ENCODE data around the gene PLPPR3.
"Not testable (repeated sequence)": the region's sequence is repeated elsewhere in the genome, so short reads cannot be mapped to it uniquely, and the experiment has no call there.

The PLPPR3 gene

GRCh38 chr19:843836-844545 lies 22.2 kb upstream of the PLPPR3 start:
- H3K9me3 ChIP-seq (ENCODE audit: control insufficient read depth, insufficient read depth, low read length) = no peaks in the 10 kb centered on the region
- H3K4me3 ChIP-seq (ENCODE audit: low read length) = peak overlapping the region; percentile 27; the same call in 1 of the 2 replicates
- no peak for DNase-seq (ENCODE audit: low read depth, low spot score)
- no peak overlapping the region for H3K27ac ChIP-seq (ENCODE audit: low read length)
- peaks cover 4% of the 10 kb centered on the region; the same call in 1 of the 2 replicates for H3K27me3 ChIP-seq (ENCODE audit: control insufficient read depth, insufficient read depth, low read length)
- H3K4me1 ChIP-seq (ENCODE audit: control insufficient read depth, insufficient read depth, low read length) = peaks cover 1% of the 10 kb centered on the region; the same call in 1 of the 2 replicates
- H3K36me3 ChIP-seq (ENCODE audit: control insufficient read depth, insufficient read depth, low read length) = no peaks in the 10 kb centered on the region
- WGBS (ENCODE audit: insufficient coverage, insufficient read length) = no CpG with 5 or more reads among the region's 70 CpGs

DNA sequence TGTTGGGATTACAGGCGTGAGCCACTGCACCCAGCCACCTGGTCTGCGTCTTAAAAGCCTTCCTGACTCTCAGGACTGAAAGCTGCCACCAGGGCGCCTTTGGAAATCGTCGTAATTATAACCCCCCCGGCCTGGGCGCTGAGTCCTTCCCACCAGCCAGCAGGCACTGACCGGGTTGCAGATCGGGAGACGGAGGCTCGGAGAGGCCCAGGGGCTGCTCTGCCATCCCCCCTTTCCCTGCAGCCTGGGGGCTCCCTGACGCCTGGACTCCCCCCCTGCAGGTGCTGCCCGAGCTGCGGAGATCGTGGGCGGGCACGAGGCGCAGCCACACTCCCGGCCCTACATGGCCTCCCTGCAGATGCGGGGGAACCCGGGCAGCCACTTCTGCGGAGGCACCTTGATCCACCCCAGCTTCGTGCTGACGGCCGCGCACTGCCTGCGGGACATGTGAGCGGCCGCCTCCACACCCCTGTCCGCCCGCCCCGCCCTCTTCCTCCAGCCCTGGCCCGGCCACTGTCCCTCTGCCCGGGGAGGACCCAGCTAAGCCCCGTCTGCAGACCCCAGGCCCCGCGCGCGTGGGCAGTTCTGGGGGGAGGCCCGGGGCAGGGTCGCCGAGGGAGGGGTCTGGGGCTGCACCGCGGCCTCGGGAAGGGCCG lies 21.6 kb upstream of the PLPPR3 start:
- WGBS (ENCODE audit: insufficient coverage, insufficient read length) = no CpG with 5 or more reads among the region's 46 CpGs

DNA sequence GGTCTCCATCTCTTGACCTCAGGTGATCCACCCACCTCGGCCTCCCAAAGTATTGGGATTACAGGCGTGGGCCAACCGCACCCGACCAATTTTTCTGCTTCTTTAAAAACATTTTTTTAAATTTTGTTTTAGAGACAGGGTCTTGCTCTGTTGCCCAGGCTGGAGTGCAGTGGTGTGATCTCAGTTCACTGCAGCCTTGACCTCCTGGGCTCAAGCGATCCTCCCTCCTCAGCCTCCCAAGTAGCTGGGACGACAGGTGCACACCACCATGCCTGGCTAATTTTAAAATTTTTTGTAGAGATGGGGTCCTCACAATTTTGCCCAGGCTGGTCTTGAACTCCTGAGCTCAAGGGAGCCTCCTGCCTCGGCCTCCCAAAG lies 21.0 kb upstream of the PLPPR3 start:
- no CpG with 5 or more reads among the region's 7 CpGs for WGBS (ENCODE audit: insufficient coverage, insufficient read length)

More for the DNA sequence above, 21.6 kb upstream of the PLPPR3 start:
- peak overlapping the region; percentile 27; the same call in 1 of the 2 replicates for H3K4me3 ChIP-seq (ENCODE audit: low read length)
- H3K9me3 ChIP-seq (ENCODE audit: control insufficient read depth, insufficient read depth, low read length) = no peaks in the 10 kb centered on the region
- H3K36me3 ChIP-seq (ENCODE audit: control insufficient read depth, insufficient read depth, low read length) = no peaks in the 10 kb centered on the region
- peaks cover 4% of the 10 kb centered on the region; the same call in 1 of the 2 replicates for H3K27me3 ChIP-seq (ENCODE audit: control insufficient read depth, insufficient read depth, low read length)
- H3K27ac ChIP-seq (ENCODE audit: low read length) = no peak overlapping the region
- DNase-seq (ENCODE audit: low read depth, low spot score) = no peak
- H3K4me1 ChIP-seq (ENCODE audit: control insufficient read depth, insufficient read depth, low read length) = peaks cover 1% of the 10 kb centered on the region; the same call in 1 of the 2 replicates

GRCh38 chr19:840519-841206 lies 18.9 kb upstream of the PLPPR3 start, which contains the start of gene PRTN3:
Gene PRTN3 (plus strand): TSS chr19:840999. CDS start chr19:841009, 10 bp downstream.
- no CpG with 5 or more reads among the region's 24 CpGs for WGBS (ENCODE audit: insufficient coverage, insufficient read length)
- Histone ChIP-seq H3K27me3 (ENCODE audit: control insufficient read depth, insufficient read depth, low read length) (peaks cover 4% of the 10 kb centered on the region; the same call in 1 of the 2 replicates), H3K27ac (ENCODE audit: low read length) (no peak within 1 kb of the TSS), H3K36me3 (ENCODE audit: control insufficient read depth, insufficient read depth, low read length) (no peaks in the 10 kb centered on the region), H3K4me3 (ENCODE audit: low read length) (no peak within 1 kb of the TSS), H3K4me1 (ENCODE audit: control insufficient read depth, insufficient read depth, low read length) (peaks cover 1% of the 10 kb centered on the region; the same call in 1 of the 2 replicates), H3K9me3 (ENCODE audit: control insufficient read depth, insufficient read depth, low read length) (no peaks in the 10 kb centered on the region)
- no peak for DNase-seq (ENCODE audit: low read depth, low spot score)

More for the DNA sequence above, 21.0 kb upstream of the PLPPR3 start:
- not testable (repeated sequence) for H3K27me3 ChIP-seq (ENCODE audit: control insufficient read depth, insufficient read depth, low read length); H3K27ac ChIP-seq (ENCODE audit: low read length); H3K4me3 ChIP-seq (ENCODE audit: low read length); H3K36me3 ChIP-seq (ENCODE audit: control insufficient read depth, insufficient read depth, low read length); H3K4me1 ChIP-seq (ENCODE audit: control insufficient read depth, insufficient read depth, low read length); H3K9me3 ChIP-seq (ENCODE audit: control insufficient read depth, insufficient read depth, low read length); DNase-seq (ENCODE audit: low read depth, low spot score)

GRCh38 chr19:835210-835810 lies 13.6 kb upstream of the PLPPR3 start:
- no peaks in the 10 kb centered on the region for H3K27me3 ChIP-seq (ENCODE audit: control insufficient read depth, insufficient read depth, low read length)
- no CpG with 5 or more reads among the region's 36 CpGs for WGBS (ENCODE audit: insufficient coverage, insufficient read length)
- no peak overlapping the region for H3K27ac ChIP-seq (ENCODE audit: low read length)

DNA sequence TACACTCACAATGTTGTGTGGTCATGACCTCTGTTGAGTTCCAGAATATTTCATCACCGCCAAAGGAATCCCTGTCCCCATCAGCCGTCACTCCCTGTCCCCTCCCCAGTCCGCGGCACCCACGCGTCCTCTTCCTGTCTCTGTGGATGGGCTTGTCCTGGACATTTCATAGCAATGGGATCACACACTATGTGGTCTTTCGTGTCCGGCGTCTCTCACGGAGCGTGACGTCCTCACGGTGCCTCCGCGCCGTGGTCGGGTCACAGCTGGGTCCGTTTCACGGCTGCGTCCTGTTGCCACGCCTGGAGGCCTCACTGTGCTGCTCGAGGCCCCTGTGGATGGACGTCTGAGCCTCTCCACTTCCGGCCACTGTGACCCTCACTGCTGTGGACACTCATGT lies 12.5 kb upstream of the PLPPR3 start:
- Histone ChIP-seq H3K36me3 (ENCODE audit: control insufficient read depth, insufficient read depth, low read length) (no peaks in the 10 kb centered on the region; the same call in 1 of the 2 replicates), H3K27ac (ENCODE audit: low read length) (no peak overlapping the region), H3K27me3 (ENCODE audit: control insufficient read depth, insufficient read depth, low read length) (no peaks in the 10 kb centered on the region), H3K4me3 (ENCODE audit: low read length) (no peak overlapping the region), H3K4me1 (ENCODE audit: control insufficient read depth, insufficient read depth, low read length) (no peaks in the 10 kb centered on the region; the same call in 1 of the 2 replicates), H3K9me3 (ENCODE audit: control insufficient read depth, insufficient read depth, low read length) (no peaks in the 10 kb centered on the region)
- no peak for DNase-seq (ENCODE audit: low read depth, low spot score)
- WGBS (ENCODE audit: insufficient coverage, insufficient read length) = no CpG with 5 or more reads among the region's 24 CpGs

More at GRCh38 chr19:835210-835810, 13.6 kb upstream of the PLPPR3 start:
- Histone ChIP-seq H3K36me3 (ENCODE audit: control insufficient read depth, insufficient read depth, low read length) (no peaks in the 10 kb centered on the region; the same call in 1 of the 2 replicates), H3K4me1 (ENCODE audit: control insufficient read depth, insufficient read depth, low read length) (no peaks in the 10 kb centered on the region; the same call in 1 of the 2 replicates), H3K4me3 (ENCODE audit: low read length) (no peak overlapping the region), H3K9me3 (ENCODE audit: control insufficient read depth, insufficient read depth, low read length) (no peaks in the 10 kb centered on the region)
- DNase-seq (ENCODE audit: low read depth, low spot score) = no peak

GRCh38 chr19:831407-832369 lies 9.9 kb upstream of the PLPPR3 start:
- Histone ChIP-seq H3K27ac (ENCODE audit: low read length) (no peak overlapping the region), H3K4me1 (ENCODE audit: control insufficient read depth, insufficient read depth, low read length) (no peaks in the 10 kb centered on the region; the same call in 1 of the 2 replicates)

GRCh38 chr19:829129-829758 lies 7.5 kb upstream of the PLPPR3 start:
- Histone ChIP-seq H3K4me3 (ENCODE audit: low read length) (no peak overlapping the region), H3K27me3 (ENCODE audit: control insufficient read depth, insufficient read depth, low read length) (no peaks in the 10 kb centered on the region), H3K27ac (ENCODE audit: low read length) (no peak overlapping the region), H3K4me1 (ENCODE audit: control insufficient read depth, insufficient read depth, low read length) (no peaks in the 10 kb centered on the region; the same call in 1 of the 2 replicates), H3K9me3 (ENCODE audit: control insufficient read depth, insufficient read depth, low read length) (no peaks in the 10 kb centered on the region), H3K36me3 (ENCODE audit: control insufficient read depth, insufficient read depth, low read length) (no peaks in the 10 kb centered on the region; the same call in 1 of the 2 replicates)
- no peak for DNase-seq (ENCODE audit: low read depth, low spot score)
- WGBS (ENCODE audit: insufficient coverage, insufficient read length) = no CpG with 5 or more reads among the region's 18 CpGs

More at GRCh38 chr19:831407-832369, 9.9 kb upstream of the PLPPR3 start:
- Histone ChIP-seq H3K9me3 (ENCODE audit: control insufficient read depth, insufficient read depth, low read length) (no peaks in the 10 kb centered on the region), H3K4me3 (ENCODE audit: low read length) (no peak overlapping the region), H3K36me3 (ENCODE audit: control insufficient read depth, insufficient read depth, low read length) (no peaks in the 10 kb centered on the region; the same call in 1 of the 2 replicates), H3K27me3 (ENCODE audit: control insufficient read depth, insufficient read depth, low read length) (no peaks in the 10 kb centered on the region)
- no peak for DNase-seq (ENCODE audit: low read depth, low spot score)
- no CpG with 5 or more reads among the region's 38 CpGs for WGBS (ENCODE audit: insufficient coverage, insufficient read length)
